Activated T-cell treated with anti-CD3 and anti-CD28 coated beads, Interleukin-2, amount 50 U/mL, for 24 hours (primary cell): ENCODE data around the gene AK8.
A peak's percentile ranks its signal among the peaks of the same experiment; 100 is the strongest.

ENCODE experiments used
- DNase-seq: peaks from one replicate; pipeline ENCODE4 v3.0.0-alpha.2; 2020
- H3K27ac Mint-ChIP-seq: 2 replicates; pipeline ENCODE4 v1.8.0; 2020; ENCODE audit warnings: mild to moderate bottlenecking, mixed read lengths
- H3K27me3 Mint-ChIP-seq: 2 replicates; pipeline ENCODE4 v1.8.0; 2020; ENCODE audit warnings: mixed read lengths
- H3K36me3 Mint-ChIP-seq: 2 replicates; pipeline ENCODE4 v1.8.0; 2020; ENCODE audit warnings: low read depth, mixed read lengths
- H3K4me1 Mint-ChIP-seq: 2 replicates; pipeline ENCODE4 v1.8.0; 2020; ENCODE audit warnings: low read depth, mixed read lengths
- H3K4me3 Mint-ChIP-seq: 2 replicates; pipeline ENCODE4 v1.8.0; 2020; ENCODE audit warnings: mild to moderate bottlenecking, moderate library complexity, mixed read lengths
- H3K9me3 Mint-ChIP-seq: 2 replicates; pipeline ENCODE4 v1.8.0; 2020; ENCODE audit warnings: mixed read lengths

AK8 gene

GRCh38 chr9:132896906-132897305 lies 18.8 kb upstream of the AK8 start:
- Mint-ChIP-seq H3K9me3 (no peaks in the 10 kb centered on the region), H3K4me1 (peaks cover 7% of the 10 kb centered on the region), H3K27ac (no peak overlapping the region), H3K36me3 (peaks cover 86% of the 10 kb centered on the region), H3K27me3 (no peaks in the 10 kb centered on the region), H3K4me3 (no peak overlapping the region)
- DNase-seq = no peak

- Mint-ChIP-seq H3K4me3 (no peak overlapping the region), H3K36me3 (peaks cover 80% of the 10 kb centered on the region), H3K27ac (no peak overlapping the region), H3K4me1 (peaks cover 3% of the 10 kb centered on the region), H3K27me3 (no peaks in the 10 kb centered on the region), H3K9me3 (no peaks in the 10 kb centered on the region)
- DNase-seq = no peak
Observed at GRCh38 chr9:132896264-132896663, 18.2 kb upstream of the AK8 start.

- Mint-ChIP-seq H3K36me3 (peaks cover 68% of the 10 kb centered on the region), H3K4me3 (no peak overlapping the region), H3K9me3 (no peaks in the 10 kb centered on the region), H3K27me3 (no peaks in the 10 kb centered on the region), H3K4me1 (no peaks in the 10 kb centered on the region), H3K27ac (no peak overlapping the region)
- no peak for DNase-seq
Observed at GRCh38 chr9:132894862-132895835, 17.1 kb upstream of the AK8 start.

- no peaks in the 10 kb centered on the region for H3K27me3 Mint-ChIP-seq
- no peaks in the 10 kb centered on the region for H3K9me3 Mint-ChIP-seq
- H3K4me3 Mint-ChIP-seq = no peak overlapping the region
- no peak overlapping the region for H3K27ac Mint-ChIP-seq
- peaks cover 60% of the 10 kb centered on the region for H3K36me3 Mint-ChIP-seq
- no peak for DNase-seq
- no peaks in the 10 kb centered on the region for H3K4me1 Mint-ChIP-seq
Observed at GRCh38 chr9:132894346-132894745, 16.3 kb upstream of the AK8 start.

GRCh38 chr9:132892400-132892799 lies 14.3 kb upstream of the AK8 start:
- Mint-ChIP-seq H3K4me1 (no peaks in the 10 kb centered on the region), H3K4me3 (no peak overlapping the region), H3K9me3 (no peaks in the 10 kb centered on the region), H3K27me3 (no peaks in the 10 kb centered on the region), H3K27ac (peak overlapping the region; percentile 4), H3K36me3 (peaks cover 43% of the 10 kb centered on the region)
- DNase-seq = no peak

- DNase-seq = no peak
- no peaks in the 10 kb centered on the region for H3K27me3 Mint-ChIP-seq
- peaks cover 4% of the 10 kb centered on the region for H3K36me3 Mint-ChIP-seq
- no peak overlapping the region for H3K27ac Mint-ChIP-seq
- H3K4me1 Mint-ChIP-seq = peaks cover 2% of the 10 kb centered on the region
- H3K9me3 Mint-ChIP-seq = no peaks in the 10 kb centered on the region
- no peak overlapping the region for H3K4me3 Mint-ChIP-seq
Observed at GRCh38 chr9:132888151-132888550, 10.1 kb upstream of the AK8 start.

GRCh38 chr9:132887181-132888120 lies 9.4 kb upstream of the AK8 start:
- H3K36me3 Mint-ChIP-seq = no peaks in the 10 kb centered on the region
- no peaks in the 10 kb centered on the region for H3K9me3 Mint-ChIP-seq
- no peak overlapping the region for H3K27ac Mint-ChIP-seq
- H3K4me3 Mint-ChIP-seq = no peak overlapping the region
- H3K4me1 Mint-ChIP-seq = peaks cover 9% of the 10 kb centered on the region
- H3K27me3 Mint-ChIP-seq = no peaks in the 10 kb centered on the region
- DNase-seq = no peak

GRCh38 chr9:132886334-132886725 lies 8.2 kb upstream of the AK8 start:
- no peak for DNase-seq
- H3K36me3 Mint-ChIP-seq = no peaks in the 10 kb centered on the region

GRCh38 chr9:132885720-132886333 lies 7.7 kb upstream of the AK8 start:
- Mint-ChIP-seq H3K27me3 (no peaks in the 10 kb centered on the region), H3K4me3 (no peak overlapping the region), H3K36me3 (no peaks in the 10 kb centered on the region), H3K27ac (no peak overlapping the region), H3K9me3 (no peaks in the 10 kb centered on the region), H3K4me1 (peaks cover 9% of the 10 kb centered on the region)
- no peak for DNase-seq

More at GRCh38 chr9:132886334-132886725, 8.2 kb upstream of the AK8 start:
- H3K4me3 Mint-ChIP-seq = no peak overlapping the region
- H3K9me3 Mint-ChIP-seq = no peaks in the 10 kb centered on the region
- H3K4me1 Mint-ChIP-seq = peaks cover 9% of the 10 kb centered on the region
- H3K27ac Mint-ChIP-seq = no peak overlapping the region
- no peaks in the 10 kb centered on the region for H3K27me3 Mint-ChIP-seq

GRCh38 chr9:132883349-132884294 lies 5.5 kb upstream of the AK8 start:
- no peak for DNase-seq
- Mint-ChIP-seq H3K27me3 (no peaks in the 10 kb centered on the region), H3K4me3 (no peak overlapping the region), H3K4me1 (peaks cover 20% of the 10 kb centered on the region), H3K27ac (no peak overlapping the region), H3K9me3 (no peaks in the 10 kb centered on the region), H3K36me3 (no peaks in the 10 kb centered on the region)

- H3K4me3 Mint-ChIP-seq = no peak overlapping the region
- DNase-seq = no peak
- H3K36me3 Mint-ChIP-seq = no peaks in the 10 kb centered on the region
- H3K9me3 Mint-ChIP-seq = no peaks in the 10 kb centered on the region
- H3K27ac Mint-ChIP-seq = no peak overlapping the region
- peaks cover 20% of the 10 kb centered on the region for H3K4me1 Mint-ChIP-seq
- no peaks in the 10 kb centered on the region for H3K27me3 Mint-ChIP-seq
Observed at GRCh38 chr9:132882616-132883015, 4.5 kb upstream of the AK8 start.

GRCh38 chr9:132881826-132882225 lies 3.7 kb upstream of the AK8 start:
- Mint-ChIP-seq H3K36me3 (no peaks in the 10 kb centered on the region), H3K27me3 (no peaks in the 10 kb centered on the region), H3K9me3 (no peaks in the 10 kb centered on the region), H3K27ac (no peak overlapping the region), H3K4me3 (no peak overlapping the region), H3K4me1 (peaks cover 22% of the 10 kb centered on the region)
- DNase-seq = no peak

- Mint-ChIP-seq H3K27ac (no peak overlapping the region), H3K4me3 (no peak overlapping the region)
Observed at GRCh38 chr9:132880324-132880661, 2.2 kb upstream of the AK8 start.

More at GRCh38 chr9:132880324-132880661, 2.2 kb upstream of the AK8 start:
- DNase-seq = no peak
- Mint-ChIP-seq H3K9me3 (no peaks in the 10 kb centered on the region), H3K27me3 (no peaks in the 10 kb centered on the region), H3K4me1 (peaks cover 22% of the 10 kb centered on the region), H3K36me3 (no peaks in the 10 kb centered on the region)
